Spleen (tissue), 7 donors: ENCODE results near the gene APEX1.

Experiments
- POLR2A ChIP-seq, 3 donors: fragments of 450-650 bp; IDR thresholded peaks; one replicate each; pipeline ENCODE4 v1.5.1; 2017; ENCODE audit warnings: antibody characterized with exemption in 3 of 3, mild to moderate bottlenecking in 1 of 3
- TF ChIP-seq, protein P1 (sequence below), 11 experiments: fragments of 200-600 bp in 7 of 11; fragments of 450-650 bp in 4 of 11; sonication (generic) in 4 of 11; IDR thresholded peaks in 8 of 11; conservative IDR thresholded peaks in 3 of 11; 1 replicate in 7 of 11; 2 replicates in 4 of 11; pipeline versions ENCODE4 v1.4.0 to v1.8.0; 2016 to 2021; ENCODE audit warnings: antibody characterized with exemption in 11 of 11, inconsistent platforms in 4 of 11, mild to moderate bottlenecking in 1 of 11
- donor health status: DM: no; HTN: no; CAD: no; lungs with moderate emphysema.
- donor health status: DM: no; HTN: no; CAD: no.
- donor health status: DM: no; HTN: no; CAD: no.

DNA sequence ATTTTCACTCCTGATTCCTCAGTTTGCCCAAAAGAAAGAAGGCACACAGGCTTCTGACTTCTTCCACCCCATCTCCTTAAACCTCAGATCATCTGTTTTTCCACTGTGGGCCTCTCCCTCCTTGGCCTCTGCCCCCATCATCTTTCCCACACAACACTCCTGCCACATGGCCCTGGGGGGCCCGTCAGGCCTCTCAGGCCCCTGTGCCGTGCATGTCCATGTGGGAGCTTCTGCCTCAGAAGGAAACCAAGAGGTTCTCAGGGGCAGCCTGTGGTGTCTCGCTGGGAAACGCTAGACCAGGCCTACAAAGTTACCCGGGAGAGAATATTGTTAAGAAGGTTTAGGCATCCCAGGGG lies 27.0 kb upstream of the APEX1 start:
- TF ChIP-seq, protein P1, sequence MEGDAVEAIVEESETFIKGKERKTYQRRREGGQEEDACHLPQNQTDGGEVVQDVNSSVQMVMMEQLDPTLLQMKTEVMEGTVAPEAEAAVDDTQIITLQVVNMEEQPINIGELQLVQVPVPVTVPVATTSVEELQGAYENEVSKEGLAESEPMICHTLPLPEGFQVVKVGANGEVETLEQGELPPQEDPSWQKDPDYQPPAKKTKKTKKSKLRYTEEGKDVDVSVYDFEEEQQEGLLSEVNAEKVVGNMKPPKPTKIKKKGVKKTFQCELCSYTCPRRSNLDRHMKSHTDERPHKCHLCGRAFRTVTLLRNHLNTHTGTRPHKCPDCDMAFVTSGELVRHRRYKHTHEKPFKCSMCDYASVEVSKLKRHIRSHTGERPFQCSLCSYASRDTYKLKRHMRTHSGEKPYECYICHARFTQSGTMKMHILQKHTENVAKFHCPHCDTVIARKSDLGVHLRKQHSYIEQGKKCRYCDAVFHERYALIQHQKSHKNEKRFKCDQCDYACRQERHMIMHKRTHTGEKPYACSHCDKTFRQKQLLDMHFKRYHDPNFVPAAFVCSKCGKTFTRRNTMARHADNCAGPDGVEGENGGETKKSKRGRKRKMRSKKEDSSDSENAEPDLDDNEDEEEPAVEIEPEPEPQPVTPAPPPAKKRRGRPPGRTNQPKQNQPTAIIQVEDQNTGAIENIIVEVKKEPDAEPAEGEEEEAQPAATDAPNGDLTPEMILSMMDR (IDR thresholded peaks at IDR 0.05 in 8 of 11, conservative IDR thresholded peaks at IDR 0.05 in 3 of 11): no peak
- TF ChIP-seq POLR2A (IDR thresholded peaks at IDR 0.05): no peak
